T-cell (primary cell): ENCODE data around the gene KHK. TPM values are rescaled to one million over a fixed set of nuclear protein-coding genes. Genes with fewer than 3 reads are reported as not detected.

Experiments
- ATAC-seq, 4 experiments: fragments of 200-7000 bp in 3 of 4; fragments of 150-1000 bp in 1 of 4; cut with Tn5 transposase; replicated peaks in 1 of 4; 1 replicate in 3 of 4; 2 replicates in 1 of 4; pipeline ENCODE4 v1.10.0; 2021; ENCODE audit warnings: moderate library complexity in 3 of 4, mild to moderate bottlenecking in 2 of 4, moderate number of reproducible peaks in 1 of 4
- CTCF ChIA-PET, 2 donors: fragments of 300-600 bp; sonication (Branson Sonifier 250); formaldehyde crosslinking; loops; one replicate each; lab custom pipeline; 2022; ENCODE audit warnings: antibody characterized with exemption in 2 of 2; lab: Charles Lee
- POLR2A ChIA-PET, 2 donors: fragments of 300-600 bp; sonication (Branson Sonifier 250); formaldehyde crosslinking; loops; one replicate each; lab custom pipeline; 2022; ENCODE audit warnings: antibody characterized with exemption in 2 of 2; lab: Charles Lee
- DNase-seq, 35 experiments: peaks; one replicate each; pipeline versions ENCODE4 v3.0.0 to v3.0.0-alpha.2; 2013 to 2023
- H3K27ac ChIP-seq: one replicate; pipeline ENCODE4 v1.5.1; 2013; ENCODE audit warnings: low read length
- H3K27me3 ChIP-seq, 2 experiments: replicated peaks in 1 of 2; 1 replicate in 1 of 2; 2 replicates in 1 of 2; pipeline versions ENCODE4 v1.6.1 to v1.7.0; 2013; ENCODE audit warnings: low read length in 1 of 2, mixed read lengths in 1 of 2; ENCODE audit not compliant: control insufficient read depth in 2 of 2, insufficient read depth in 2 of 2; ENCODE audit errors: extremely low read depth in 1 of 2
- H3K36me3 ChIP-seq, 2 donors: 1 replicate in 1 of 2; 2 replicates in 1 of 2; pipeline versions ENCODE4 v1.6.1 to v1.7.0; 2013; ENCODE audit warnings: low read length in 1 of 2; ENCODE audit not compliant: control insufficient read depth in 2 of 2, insufficient read depth in 1 of 2; ENCODE audit errors: extremely low read depth in 1 of 2
- H3K4me1 ChIP-seq, 2 experiments: 1 replicate in 1 of 2; 2 replicates in 1 of 2; pipeline versions ENCODE4 v1.6.1 to v1.7.0; 2013; ENCODE audit warnings: low read length in 2 of 2, mixed read lengths in 1 of 2; ENCODE audit not compliant: insufficient read depth in 2 of 2, control insufficient read depth in 1 of 2; ENCODE audit errors: extremely low read depth in 1 of 2
- H3K4me3 ChIP-seq, 2 donors: 1 replicate in 1 of 2; 2 replicates in 1 of 2; pipeline versions ENCODE4 v1.5.1 to v1.7.0; 2013; ENCODE audit warnings: mild to moderate bottlenecking in 2 of 2, low read length in 1 of 2, moderate library complexity in 1 of 2; ENCODE audit not compliant: control insufficient read depth in 1 of 2; ENCODE audit errors: extremely low read depth in 1 of 2
- H3K9me3 ChIP-seq: 2 replicates; pipeline ENCODE4 v1.7.0; 2013
- H3K27ac Mint-ChIP-seq, 2 donors: one replicate each; pipeline ENCODE4 v1.8.0; 2020 to 2021; ENCODE audit warnings: mild to moderate bottlenecking in 2 of 2, mixed read lengths in 2 of 2
- H3K27me3 Mint-ChIP-seq, 2 donors: one replicate each; pipeline ENCODE4 v1.8.0; 2021 to 2022; ENCODE audit warnings: mixed read lengths in 2 of 2
- H3K36me3 Mint-ChIP-seq: one replicate; pipeline ENCODE4 v1.8.0; 2021; ENCODE audit warnings: mixed read lengths
- H3K4me1 Mint-ChIP-seq, 3 donors: one replicate each; pipeline ENCODE4 v1.8.0; 2020 to 2022; ENCODE audit warnings: mixed read lengths in 3 of 3, mild to moderate bottlenecking in 1 of 3
- H3K4me3 Mint-ChIP-seq, 3 donors: one replicate each; pipeline ENCODE4 v1.8.0; 2020 to 2022; ENCODE audit warnings: mild to moderate bottlenecking in 3 of 3, mixed read lengths in 3 of 3, moderate library complexity in 3 of 3
- H3K9me3 Mint-ChIP-seq, 3 donors: one replicate each; pipeline ENCODE4 v1.8.0; 2020 to 2022; ENCODE audit warnings: mixed read lengths in 3 of 3
- WGBS: methylation state at CpG from one replicate; pipeline ENCODE4 v1.1.5; 2013; ENCODE audit warnings: missing lambda C conversion rate; ENCODE audit not compliant: insufficient coverage; 5-methylcytosine and 5-hydroxymethylcytosine counted together
- total RNA-seq, 35 experiments: library from RNA in 6 of 35; stranded (reverse) in 6 of 35; fragments of 120-200 nt in 1 of 35; gene quantifications; one replicate each; pipeline versions ENCODE4 v1.2.1 to v1.2.4 and lab custom pipeline; 2013 to 2026

Gene KHK
- total RNA-seq (1 to 10 TPM; 3.7 to 9.1 (median 6.7) TPM), total RNA-seq (lab: John Stamatoyannopoulos, UW) (0 to 9.1 (median 3.4) reads per million in 29 experiments)
- 3.4 TPM for total RNA-seq (2013)

DNA sequence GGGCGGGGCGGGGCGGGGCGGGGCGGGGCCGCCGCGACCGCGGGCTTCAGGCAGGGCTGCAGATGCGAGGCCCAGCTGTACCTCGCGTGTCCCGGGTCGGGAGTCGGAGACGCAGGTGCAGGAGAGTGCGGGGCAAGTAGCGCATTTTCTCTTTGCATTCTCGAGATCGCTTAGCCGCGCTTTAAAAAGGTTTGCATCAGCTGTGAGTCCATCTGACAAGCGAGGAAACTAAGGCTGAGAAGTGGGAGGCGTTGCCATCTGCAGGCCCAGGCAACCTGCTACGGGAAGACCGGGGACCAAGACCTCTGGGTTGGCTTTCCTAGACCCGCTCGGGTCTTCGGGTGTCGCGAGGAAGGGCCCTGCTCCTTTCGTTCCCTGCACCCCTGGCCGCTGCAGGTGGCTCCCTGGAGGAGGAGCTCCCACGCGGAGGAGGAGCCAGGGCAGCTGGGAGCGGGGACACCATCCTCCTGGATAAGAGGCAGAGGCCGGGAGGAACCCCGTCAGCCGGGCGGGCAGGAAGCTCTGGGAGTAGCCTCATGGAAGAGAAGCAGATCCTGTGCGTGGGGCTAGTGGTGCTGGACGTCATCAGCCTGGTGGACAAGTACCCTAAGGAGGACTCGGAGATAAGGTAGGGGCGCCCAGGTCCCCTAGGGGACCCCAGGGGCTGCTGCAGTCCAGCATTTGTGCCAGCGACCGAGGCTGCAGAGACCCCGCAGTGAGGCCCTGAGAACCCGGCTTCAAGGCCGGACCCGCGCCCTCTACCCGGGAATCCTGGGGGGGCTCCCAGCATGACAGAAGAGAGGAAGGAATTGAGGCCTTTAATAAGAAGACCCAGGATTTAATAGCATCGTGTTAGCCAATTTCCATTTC lies at the start of gene KHK:
KHK (plus strand) TSS at position 49 of the 870 bp plus-strand sequence; CDS start at position 537, 488 bp downstream.
- Mint-ChIP-seq H3K9me3 (no peaks in the 10 kb centered on the region), H3K4me1 (peaks cover 17 to 20% (median 20%) of the 10 kb centered on the region in 3 donors), H3K4me3 (peak within 1 kb of the TSS; percentile 80 to 84 (median 80)), H3K36me3 (peaks cover 3% of the 10 kb centered on the region), H3K27ac (peak within 1 kb of the TSS; percentile 87 to 88), H3K27me3 (no peaks in the 10 kb centered on the region)
- WGBS, result 10% methylated on average over 46 of the region's 54 CpGs
- peak within 1 kb of the TSS; percentile 82 for H3K27ac ChIP-seq
- peak in 1 of 4 experiments; percentile 1 for ATAC-seq
- no peaks in the 10 kb centered on the region for H3K9me3 ChIP-seq
- no peak for DNase-seq
- H3K4me3 ChIP-seq, result peak within 1 kb of the TSS; percentile 58 to 67
- peaks cover 0 to 4% of the 10 kb centered on the region in 2 experiments for H3K27me3 ChIP-seq
- ChIA-PET POLR2A (interaction anchor here in 1 of 2 donors (0.8 kb wide), 1 partner anchor 199 kb away, joined by 7 read pairs; no protein-coding TSS in a partner anchor), CTCF (interaction anchor here in 1 of 2 donors (0.7 to 2.1 kb wide), 4 partner anchors 10 to 53 kb away, joined by 3 to 8 read pairs (median 3); partner anchors contain the start of genes AGBL5 and OST4)
- no peaks in the 10 kb centered on the region for H3K36me3 ChIP-seq
- H3K4me1 ChIP-seq, result peaks cover 2 to 37% of the 10 kb centered on the region in 2 experiments

DNA sequence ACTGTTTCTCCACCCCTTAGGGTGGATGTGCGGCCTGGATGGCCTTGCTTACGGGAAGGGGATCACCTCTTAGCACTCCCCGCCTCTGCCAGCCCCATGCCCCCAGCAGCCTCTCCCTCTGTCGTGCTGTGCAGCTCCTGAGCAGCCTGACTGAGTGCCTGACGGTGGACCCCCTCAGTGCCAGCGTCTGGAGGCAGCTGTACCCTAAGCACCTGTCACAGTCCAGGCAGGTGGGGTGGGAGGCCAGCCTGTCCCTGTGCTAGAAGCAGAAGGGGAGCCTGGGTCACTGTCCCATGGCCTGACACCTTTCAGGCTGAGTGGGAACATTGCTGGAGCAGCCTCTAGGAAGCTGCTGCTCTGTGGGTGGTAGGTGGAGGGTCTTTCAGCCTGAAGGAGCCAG lies 48.6 kb upstream of the KHK start:
- Mint-ChIP-seq H3K27me3 (no peaks in the 10 kb centered on the region), H3K36me3 (peaks cover 40% of the 10 kb centered on the region), H3K4me3 (no peak overlapping the region), H3K27ac (no peak overlapping the region), H3K9me3 (no peaks in the 10 kb centered on the region), H3K4me1 (peaks cover 22 to 31% (median 23%) of the 10 kb centered on the region in 3 donors)
- ChIA-PET POLR2A (interaction anchor here (0.5 kb wide), 2 partner anchors 26 to 234 kb away, joined by 3 to 4 read pairs; no protein-coding TSS in a partner anchor), CTCF (interaction anchor here in 1 of 2 donors (1.0 kb wide), 1 partner anchor 13 kb away, joined by 4 read pairs; the partner anchor contains the start of gene AGBL5)
- H3K4me3 ChIP-seq, result no peak overlapping the region
- H3K4me1 ChIP-seq, result peaks cover 7 to 26% of the 10 kb centered on the region in 2 experiments
- peaks cover 38 to 76% of the 10 kb centered on the region in 2 donors for H3K36me3 ChIP-seq
- no peak overlapping the region for H3K27ac ChIP-seq
- no peak for DNase-seq
- no peaks in the 10 kb centered on the region for H3K27me3 ChIP-seq
- 96% methylated on average over 4 of the region's 6 CpGs for WGBS
- no peak for ATAC-seq
- H3K9me3 ChIP-seq, result no peaks in the 10 kb centered on the region

DNA sequence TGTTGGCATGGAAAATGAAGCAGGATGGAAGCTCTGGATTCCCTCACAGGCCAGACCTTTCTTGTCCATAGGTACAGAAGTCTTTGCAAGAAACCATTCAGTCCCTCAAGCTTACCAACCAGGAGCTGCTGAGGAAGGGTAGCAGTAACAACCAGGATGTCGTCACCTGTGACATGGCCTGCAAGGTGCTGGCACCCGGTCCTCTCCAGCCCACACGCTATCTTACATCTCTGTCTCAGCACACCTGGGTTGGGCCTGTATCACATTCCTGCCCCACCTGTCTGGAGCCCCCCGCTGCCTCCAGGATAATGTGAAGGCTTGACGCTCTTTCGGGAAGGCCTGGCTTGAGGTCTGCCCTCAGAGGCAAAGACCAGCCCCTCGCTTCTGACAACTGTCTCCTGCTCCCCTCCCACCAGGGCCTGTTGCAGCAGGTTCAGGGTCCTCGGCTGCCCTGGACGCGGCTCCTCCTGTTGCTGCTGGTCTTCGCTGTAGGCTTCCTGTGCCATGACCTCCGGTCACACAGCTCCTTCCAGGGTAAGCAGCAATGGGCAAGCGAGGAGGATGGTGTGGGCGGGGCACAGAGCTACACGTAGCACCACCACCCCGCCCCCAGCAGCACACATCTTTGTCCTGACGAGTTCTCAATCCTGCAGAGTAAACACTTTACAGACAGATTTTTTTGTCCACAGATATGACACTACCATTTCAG lies 47.8 kb upstream of the KHK start:
- ChIA-PET POLR2A (no interaction called here), CTCF (no interaction called here)
- Histone ChIP-seq H3K36me3 (peaks cover 38 to 76% of the 10 kb centered on the region in 2 donors), H3K4me1 (peaks cover 2 to 19% of the 10 kb centered on the region in 2 experiments), H3K4me3 (no peak overlapping the region), H3K27me3 (no peaks in the 10 kb centered on the region), H3K27ac (no peak overlapping the region), H3K9me3 (no peaks in the 10 kb centered on the region)
- DNase-seq (no peak), ATAC-seq (no peak)
- Mint-ChIP-seq H3K9me3 (no peaks in the 10 kb centered on the region), H3K4me1 (peaks cover 15 to 24% (median 18%) of the 10 kb centered on the region in 3 donors), H3K36me3 (peaks cover 40% of the 10 kb centered on the region), H3K27ac (no peak overlapping the region), H3K27me3 (no peaks in the 10 kb centered on the region), H3K4me3 (no peak overlapping the region)
- WGBS, result 97% methylated on average over 8 of the region's 17 CpGs

DNA sequence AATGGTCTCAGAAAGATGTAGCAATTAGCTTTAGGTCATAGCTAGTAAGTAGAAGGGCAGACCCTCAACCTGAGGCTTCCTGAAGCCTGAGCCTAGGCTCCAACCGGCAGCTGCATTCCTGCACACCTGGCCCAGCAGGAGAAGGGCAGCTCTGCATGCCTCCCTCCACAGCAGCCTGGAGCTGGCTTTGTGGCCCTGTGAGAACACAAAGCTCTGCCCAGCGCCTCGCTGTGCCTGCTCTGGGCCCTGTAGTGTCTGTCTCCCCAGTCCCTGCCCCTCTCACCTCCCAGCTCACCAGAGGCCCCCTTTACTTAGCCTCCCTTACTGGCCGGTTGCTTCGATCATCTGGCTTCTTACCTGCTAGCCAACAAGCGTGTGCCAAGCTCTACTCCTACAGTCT lies 47.1 kb upstream of the KHK start:
- no peaks in the 10 kb centered on the region for H3K27me3 Mint-ChIP-seq
- peaks cover 40% of the 10 kb centered on the region for H3K36me3 Mint-ChIP-seq
- no peak overlapping the region for H3K27ac ChIP-seq
- ChIA-PET POLR2A (no interaction called here), CTCF (interaction anchor here in 1 of 2 donors (0.6 kb wide), 1 partner anchor 205 kb away, joined by 3 read pairs; no protein-coding TSS in a partner anchor)
- H3K36me3 ChIP-seq, result peaks cover 38 to 76% of the 10 kb centered on the region in 2 donors
- H3K4me1 ChIP-seq, result peaks cover 0 to 12% of the 10 kb centered on the region in 2 experiments
- H3K9me3 Mint-ChIP-seq, result no peaks in the 10 kb centered on the region
- H3K27ac Mint-ChIP-seq, result no peak overlapping the region
- peaks cover 8 to 18% (median 11%) of the 10 kb centered on the region in 3 donors for H3K4me1 Mint-ChIP-seq
- no peak for DNase-seq
- H3K27me3 ChIP-seq, result no peaks in the 10 kb centered on the region
- no peaks in the 10 kb centered on the region for H3K9me3 ChIP-seq
- H3K4me3 Mint-ChIP-seq, result no peak overlapping the region
- H3K4me3 ChIP-seq, result no peak overlapping the region
- ATAC-seq, result no peak
- WGBS, result 97% methylated on average over 3 of the region's 6 CpGs

DNA sequence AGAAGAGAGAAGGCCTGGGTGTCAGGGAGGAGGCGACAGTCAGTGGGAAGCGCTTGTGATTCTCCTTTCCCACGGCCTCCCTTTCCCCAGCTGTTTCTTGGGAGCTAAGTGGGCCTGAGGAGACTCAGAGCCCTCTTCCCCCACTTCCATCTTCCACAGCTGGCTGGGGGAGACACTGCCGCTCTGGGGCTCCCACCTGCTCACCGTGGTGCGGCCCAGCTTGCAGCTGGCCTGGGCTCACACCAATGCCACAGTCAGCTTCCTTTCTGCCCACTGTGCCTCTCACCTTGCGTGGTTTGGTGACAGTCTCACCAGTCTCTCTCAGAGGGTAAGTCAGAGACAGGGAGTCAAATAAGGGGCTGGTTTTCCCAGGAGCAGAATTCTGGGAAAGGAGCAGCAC lies 46.7 kb upstream of the KHK start:
- H3K36me3 Mint-ChIP-seq, result peaks cover 40% of the 10 kb centered on the region
- H3K27me3 ChIP-seq, result no peaks in the 10 kb centered on the region
- no peak for DNase-seq
- H3K9me3 Mint-ChIP-seq, result no peaks in the 10 kb centered on the region
- no peak overlapping the region for H3K27ac ChIP-seq
- H3K27me3 Mint-ChIP-seq, result no peaks in the 10 kb centered on the region
- no peak overlapping the region for H3K4me3 Mint-ChIP-seq
- 97% methylated on average over 3 of the region's 7 CpGs for WGBS
- H3K9me3 ChIP-seq, result no peaks in the 10 kb centered on the region
- no peak overlapping the region for H3K27ac Mint-ChIP-seq
- ChIA-PET CTCF (interaction anchor here in 1 of 2 donors (0.6 kb wide), 1 partner anchor 206 kb away, joined by 3 read pairs; no protein-coding TSS in a partner anchor), POLR2A (no interaction called here)
- peaks cover 38 to 74% of the 10 kb centered on the region in 2 donors for H3K36me3 ChIP-seq
- peaks cover 0 to 8% of the 10 kb centered on the region in 2 experiments for H3K4me1 ChIP-seq
- peaks cover 4 to 13% (median 7%) of the 10 kb centered on the region in 3 donors for H3K4me1 Mint-ChIP-seq
- no peak overlapping the region for H3K4me3 ChIP-seq
- ATAC-seq, result no peak

DNA sequence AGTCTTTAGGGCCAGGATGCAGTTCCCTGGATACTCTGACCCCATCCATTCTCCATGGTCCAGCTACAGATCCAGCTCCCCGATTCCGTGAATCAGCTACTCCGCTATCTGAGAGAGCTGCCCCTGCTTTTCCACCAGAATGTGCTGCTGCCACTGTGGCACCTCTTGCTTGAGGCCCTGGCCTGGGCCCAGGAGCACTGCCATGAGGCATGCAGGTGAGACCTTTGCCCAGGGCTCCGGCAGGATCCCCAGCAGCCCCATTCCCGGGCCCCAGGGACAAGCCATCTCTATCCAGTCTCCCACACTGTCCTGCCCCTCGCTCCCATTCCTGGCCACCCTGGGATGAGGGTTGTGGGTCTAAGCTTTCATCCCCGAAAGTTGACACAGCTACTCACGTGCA lies 46.3 kb upstream of the KHK start:
- H3K4me1 Mint-ChIP-seq, result peaks cover 0 to 9% (median 3%) of the 10 kb centered on the region in 3 donors
- H3K4me1 ChIP-seq, result peaks cover 0 to 4% of the 10 kb centered on the region in 2 experiments
- H3K4me3 ChIP-seq, result no peak overlapping the region
- no peak for DNase-seq
- H3K27me3 Mint-ChIP-seq, result no peaks in the 10 kb centered on the region
- no peaks in the 10 kb centered on the region for H3K9me3 ChIP-seq
- H3K9me3 Mint-ChIP-seq, result no peaks in the 10 kb centered on the region
- ATAC-seq, result no peak
- H3K4me3 Mint-ChIP-seq, result no peak overlapping the region
- no peak overlapping the region for H3K27ac Mint-ChIP-seq
- 96% methylated on average over 5 of the region's 8 CpGs for WGBS
- no peak overlapping the region for H3K27ac ChIP-seq
- peaks cover 39% of the 10 kb centered on the region for H3K36me3 Mint-ChIP-seq
- H3K27me3 ChIP-seq, result no peaks in the 10 kb centered on the region
- H3K36me3 ChIP-seq, result peaks cover 37 to 70% of the 10 kb centered on the region in 2 donors
- POLR2A ChIA-PET, result no interaction called here
- CTCF ChIA-PET, result no interaction called here
